ENCODE measurements around the gene GRIK4. TPM values are rescaled to one million over a fixed set of nuclear protein-coding genes. Genes with fewer than 3 reads are reported as not detected.
A peak's percentile ranks its signal among the peaks of the same experiment; 100 is the strongest.

GRIK4 gene
- total RNA-seq, 2 donors from 2014 or later: not detected

DNA sequence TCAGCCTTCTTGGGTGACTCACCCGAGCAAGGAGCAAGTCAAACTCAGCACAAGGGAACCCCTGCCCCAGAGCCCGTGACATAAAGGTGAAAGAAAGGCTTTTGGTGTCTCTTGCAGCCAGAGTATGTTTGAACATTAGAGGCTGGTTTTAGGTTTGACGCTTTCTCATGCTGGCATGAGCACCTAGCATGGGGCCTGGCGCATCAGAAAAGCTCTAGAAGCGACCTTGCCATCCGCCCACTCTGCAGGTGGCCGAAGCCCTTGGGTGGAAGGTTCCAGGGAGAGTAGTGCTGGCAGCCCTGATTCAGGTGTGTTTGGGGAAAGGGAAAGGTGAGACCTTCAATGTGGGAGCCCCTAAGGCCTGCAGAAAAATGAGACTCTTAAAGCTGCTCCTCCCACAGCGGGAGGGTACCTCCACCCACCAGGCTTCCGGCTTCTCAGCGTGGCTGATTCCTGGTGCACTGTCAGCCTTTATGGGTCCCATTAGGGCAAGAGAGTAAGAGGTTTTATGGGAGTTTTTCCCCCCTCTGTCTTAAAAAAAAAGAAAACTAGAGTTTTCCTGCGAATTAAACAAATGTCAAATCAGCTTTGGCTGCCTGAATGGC is 88.4 kb downstream of the GRIK4 start:
- H3K36me3 Mint-ChIP-seq (ENCODE audit: low read depth): no peaks in the 10 kb centered on the region
- no peaks in the 10 kb centered on the region for H3K9me3 Mint-ChIP-seq
- no peaks in the 10 kb centered on the region for H3K4me1 Mint-ChIP-seq
- peaks cover 14% of the 10 kb centered on the region for H3K27me3 Mint-ChIP-seq
- no peak overlapping the region for H3K27ac Mint-ChIP-seq
- H3K4me3 Mint-ChIP-seq: no peak overlapping the region
- ATAC-seq (replicated peaks): no peak

DNA sequence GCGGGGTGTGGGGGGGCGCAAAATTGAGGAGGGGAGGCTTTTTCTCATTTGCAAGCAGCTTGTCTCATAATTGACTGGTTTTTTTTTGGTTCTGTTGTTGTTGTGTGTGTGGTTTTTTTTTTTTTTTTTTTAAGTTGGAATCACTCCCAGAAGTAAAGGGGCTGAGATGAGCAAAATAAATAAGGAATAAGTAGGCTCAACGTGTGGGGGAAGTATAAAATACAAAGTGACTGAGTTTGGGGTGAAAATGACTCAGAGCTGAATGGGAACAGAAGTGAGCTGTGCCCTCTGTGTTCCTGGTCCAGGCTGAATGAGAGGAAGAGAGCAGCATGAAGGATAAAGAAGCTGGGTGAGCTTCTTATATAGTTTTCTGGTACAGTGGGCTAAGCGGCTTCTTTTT is 90.0 kb downstream of the GRIK4 start:
- H3K9me3 Mint-ChIP-seq: no peaks in the 10 kb centered on the region
- no peak overlapping the region for H3K27ac Mint-ChIP-seq
- H3K36me3 Mint-ChIP-seq (ENCODE audit: low read depth): no peaks in the 10 kb centered on the region
- peaks cover 11% of the 10 kb centered on the region for H3K27me3 Mint-ChIP-seq
- H3K4me1 Mint-ChIP-seq: no peaks in the 10 kb centered on the region
- H3K4me3 Mint-ChIP-seq: no peak overlapping the region
- ATAC-seq (replicated peaks): no peak

DNA sequence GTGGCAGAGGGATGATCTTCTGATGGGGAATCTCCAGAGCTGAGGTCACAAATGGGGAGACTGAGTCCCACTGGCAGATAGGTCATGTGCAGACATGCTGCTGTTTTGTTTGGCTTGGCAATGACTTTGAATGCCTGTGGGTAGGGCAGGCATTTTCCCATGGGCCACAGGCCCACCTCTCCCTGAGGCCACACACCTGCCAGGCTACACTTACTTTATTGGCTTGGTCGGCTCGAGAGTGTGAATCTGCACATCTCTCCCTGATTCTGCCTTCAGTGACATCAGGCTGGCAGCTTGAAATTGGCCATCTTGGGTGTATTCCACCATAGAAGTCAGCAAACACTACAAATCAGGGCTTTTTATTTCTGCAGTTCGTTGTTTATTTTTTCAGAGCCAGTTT is 91.5 kb downstream of the GRIK4 start:
- Mint-ChIP-seq H3K27me3 (peaks cover 13% of the 10 kb centered on the region), H3K9me3 (no peaks in the 10 kb centered on the region), H3K4me3 (no peak overlapping the region), H3K36me3 (ENCODE audit: low read depth) (no peaks in the 10 kb centered on the region), H3K27ac (no peak overlapping the region), H3K4me1 (no peaks in the 10 kb centered on the region)
- no peak for ATAC-seq (replicated peaks)

DNA sequence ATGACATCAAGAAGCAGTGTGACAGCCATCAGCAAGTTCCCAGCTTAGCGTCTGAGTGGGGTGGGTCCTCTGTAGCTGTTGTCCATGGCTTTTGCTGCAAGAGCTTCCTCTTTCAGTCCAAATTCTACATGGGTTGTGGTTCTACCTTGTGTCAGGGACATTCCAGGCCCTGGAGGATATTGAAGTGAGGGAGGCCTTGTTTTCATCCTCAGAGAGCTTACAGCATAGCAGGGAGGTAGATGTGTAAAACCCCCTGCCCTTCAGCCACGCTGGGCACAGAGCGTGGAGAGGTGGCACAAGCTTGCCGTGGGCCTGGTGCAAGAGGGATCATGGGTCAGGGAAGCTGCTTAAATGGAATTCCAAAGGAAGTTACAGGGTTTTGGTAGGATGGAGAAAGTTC is 93.9 kb downstream of the GRIK4 start:
- no peak for ATAC-seq (replicated peaks)
- no peaks in the 10 kb centered on the region for H3K36me3 Mint-ChIP-seq (ENCODE audit: low read depth)
- peaks cover 8% of the 10 kb centered on the region for H3K27me3 Mint-ChIP-seq
- H3K9me3 Mint-ChIP-seq: no peaks in the 10 kb centered on the region
- no peaks in the 10 kb centered on the region for H3K4me1 Mint-ChIP-seq
- no peak overlapping the region for H3K27ac Mint-ChIP-seq
- H3K4me3 Mint-ChIP-seq: no peak overlapping the region

DNA sequence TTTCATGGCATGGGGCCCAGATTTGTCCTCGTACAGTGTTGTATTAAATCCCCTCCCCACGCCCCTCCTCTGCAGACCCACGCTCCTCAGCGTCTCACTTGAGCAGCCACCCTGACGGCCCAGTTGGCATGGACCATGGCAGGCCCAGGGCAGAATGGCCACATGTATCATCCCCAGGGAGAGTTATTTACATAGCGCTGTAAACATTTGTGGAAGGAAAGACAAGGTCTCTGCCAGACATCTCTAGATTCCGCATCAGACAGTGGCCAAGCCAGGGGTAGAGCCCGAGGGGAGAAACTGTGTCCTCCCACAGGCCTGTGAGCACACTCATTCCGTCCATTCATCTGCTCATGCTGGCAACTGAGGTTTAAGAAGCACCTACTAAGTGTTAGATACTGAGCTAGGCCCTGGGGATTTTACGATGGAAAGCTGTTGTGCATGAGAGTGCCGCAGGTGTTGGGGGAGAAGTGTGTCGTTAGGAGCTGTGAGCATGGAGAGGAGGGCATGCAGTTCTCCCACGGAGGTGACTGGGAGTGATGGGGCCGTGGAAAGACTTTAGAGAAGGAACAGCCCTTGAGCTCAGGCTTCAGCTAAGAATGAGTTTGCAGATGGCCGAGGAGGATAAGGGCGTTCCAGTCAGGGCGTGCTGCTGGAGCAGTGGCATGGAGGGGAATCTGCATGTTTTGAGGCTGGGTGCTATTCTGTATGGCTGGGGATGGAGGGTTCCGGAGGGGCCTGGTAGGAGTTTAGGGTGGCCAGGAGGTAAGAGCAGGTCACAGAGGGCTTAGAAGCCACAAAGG is 94.9 kb downstream of the GRIK4 start:
- Mint-ChIP-seq H3K9me3 (no peaks in the 10 kb centered on the region), H3K27ac (no peak overlapping the region), H3K4me3 (no peak overlapping the region), H3K4me1 (no peaks in the 10 kb centered on the region), H3K36me3 (ENCODE audit: low read depth) (no peaks in the 10 kb centered on the region), H3K27me3 (peaks cover 8% of the 10 kb centered on the region)
- no peak for ATAC-seq (replicated peaks)

DNA sequence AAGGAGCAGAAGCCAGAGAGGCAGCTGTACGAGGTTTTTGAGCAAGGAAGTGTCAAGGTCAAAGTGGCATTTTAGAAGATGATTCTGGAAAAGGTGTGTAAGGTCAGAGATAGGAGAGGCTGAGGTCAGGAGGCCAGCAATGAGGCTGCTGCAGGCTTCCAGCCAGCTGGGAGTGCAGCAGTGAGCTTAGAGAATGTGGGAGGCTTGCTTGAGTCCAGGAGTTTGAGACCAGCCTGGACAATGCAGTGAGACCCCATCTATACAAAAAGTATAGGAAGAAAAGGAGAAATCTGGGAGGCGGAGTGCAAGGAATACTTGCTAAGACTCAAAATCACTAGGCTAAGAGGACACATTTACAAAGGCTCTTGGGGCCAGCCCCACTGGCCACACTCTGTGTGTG is 96.5 kb downstream of the GRIK4 start:
- Mint-ChIP-seq H3K4me1 (no peaks in the 10 kb centered on the region), H3K27ac (no peak overlapping the region), H3K4me3 (no peak overlapping the region), H3K9me3 (no peaks in the 10 kb centered on the region), H3K36me3 (ENCODE audit: low read depth) (no peaks in the 10 kb centered on the region), H3K27me3 (peaks cover 13% of the 10 kb centered on the region)
- no peak for ATAC-seq (replicated peaks)

DNA sequence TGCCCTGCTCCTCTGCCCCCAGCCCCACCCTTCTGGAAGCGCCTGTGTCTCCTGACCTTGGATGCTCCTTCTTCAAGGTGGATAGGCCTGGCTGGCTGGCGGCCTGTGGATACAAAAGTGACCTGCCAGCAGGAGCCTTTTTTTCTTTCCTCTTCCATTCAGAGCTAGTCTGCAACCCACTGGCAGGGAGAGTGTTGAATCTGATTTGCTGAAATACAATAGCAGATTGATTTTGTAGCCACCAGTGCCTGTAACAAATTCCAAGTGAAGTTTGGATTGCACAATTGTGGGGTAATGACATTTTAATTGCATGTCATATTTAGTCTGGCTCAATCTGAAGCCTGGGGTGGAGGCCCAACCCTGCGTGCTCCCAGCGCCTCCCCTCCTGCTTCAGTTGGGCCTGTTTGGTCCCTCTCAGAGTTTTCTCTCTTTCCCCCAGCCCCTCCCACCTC is 97.2 kb downstream of the GRIK4 start:
- no peak overlapping the region for H3K27ac Mint-ChIP-seq
- H3K27me3 Mint-ChIP-seq: peaks cover 13% of the 10 kb centered on the region
- ATAC-seq (replicated peaks): no peak
- H3K4me1 Mint-ChIP-seq: no peaks in the 10 kb centered on the region
- no peaks in the 10 kb centered on the region for H3K9me3 Mint-ChIP-seq
- H3K36me3 Mint-ChIP-seq (ENCODE audit: low read depth): no peaks in the 10 kb centered on the region
- no peak overlapping the region for H3K4me3 Mint-ChIP-seq

DNA sequence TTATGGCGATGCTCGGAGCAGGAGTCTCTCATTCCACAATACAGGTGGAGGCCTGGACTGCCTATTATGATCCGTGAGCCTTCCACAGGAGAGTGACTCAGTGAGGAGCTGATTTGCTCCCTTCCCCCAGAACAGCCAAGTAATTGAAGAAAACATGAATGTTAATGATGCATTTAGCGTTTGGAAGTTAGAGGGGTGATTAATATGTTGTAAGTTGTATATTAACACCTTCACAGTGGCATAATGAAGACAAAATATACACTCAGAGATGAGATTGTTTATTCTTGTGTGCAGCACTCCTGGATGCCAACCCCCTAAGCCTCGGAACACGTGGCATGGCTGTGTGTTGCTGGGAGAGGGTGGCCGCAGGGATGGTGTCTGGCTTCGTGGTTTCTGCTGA is 98.6 kb downstream of the GRIK4 start:
- no peaks in the 10 kb centered on the region for H3K36me3 Mint-ChIP-seq (ENCODE audit: low read depth)
- ATAC-seq (replicated peaks): no peak
- no peak overlapping the region for H3K4me3 Mint-ChIP-seq
- no peaks in the 10 kb centered on the region for H3K4me1 Mint-ChIP-seq
- H3K9me3 Mint-ChIP-seq: no peaks in the 10 kb centered on the region
- H3K27me3 Mint-ChIP-seq: peaks cover 18% of the 10 kb centered on the region
- H3K27ac Mint-ChIP-seq: no peak overlapping the region

DNA sequence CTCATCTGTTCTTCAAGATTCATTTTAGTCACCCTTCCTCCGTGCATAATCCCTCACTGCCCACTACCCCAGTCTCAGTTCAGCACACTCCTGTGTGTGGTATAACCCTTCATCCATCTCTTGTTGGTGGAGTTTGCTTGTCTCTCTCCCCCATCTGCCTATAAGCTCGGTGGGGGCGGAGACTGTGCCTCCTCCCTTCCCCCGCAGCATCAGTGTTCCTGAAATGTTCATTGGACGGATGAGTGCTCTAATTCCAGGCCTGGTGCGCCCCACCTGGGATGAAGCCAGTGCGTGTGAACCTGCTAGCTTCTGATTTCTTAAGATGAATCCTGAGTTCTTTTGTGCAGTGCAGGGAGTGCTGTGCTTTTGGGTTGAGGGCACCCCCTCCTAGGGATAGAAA is 100.0 kb downstream of the GRIK4 start:
- ATAC-seq (replicated peaks): no peak
- H3K4me1 Mint-ChIP-seq: no peaks in the 10 kb centered on the region
- no peak overlapping the region for H3K27ac Mint-ChIP-seq
- H3K36me3 Mint-ChIP-seq (ENCODE audit: low read depth): no peaks in the 10 kb centered on the region
- peaks cover 22% of the 10 kb centered on the region for H3K27me3 Mint-ChIP-seq
- H3K9me3 Mint-ChIP-seq: no peaks in the 10 kb centered on the region
- no peak overlapping the region for H3K4me3 Mint-ChIP-seq

DNA sequence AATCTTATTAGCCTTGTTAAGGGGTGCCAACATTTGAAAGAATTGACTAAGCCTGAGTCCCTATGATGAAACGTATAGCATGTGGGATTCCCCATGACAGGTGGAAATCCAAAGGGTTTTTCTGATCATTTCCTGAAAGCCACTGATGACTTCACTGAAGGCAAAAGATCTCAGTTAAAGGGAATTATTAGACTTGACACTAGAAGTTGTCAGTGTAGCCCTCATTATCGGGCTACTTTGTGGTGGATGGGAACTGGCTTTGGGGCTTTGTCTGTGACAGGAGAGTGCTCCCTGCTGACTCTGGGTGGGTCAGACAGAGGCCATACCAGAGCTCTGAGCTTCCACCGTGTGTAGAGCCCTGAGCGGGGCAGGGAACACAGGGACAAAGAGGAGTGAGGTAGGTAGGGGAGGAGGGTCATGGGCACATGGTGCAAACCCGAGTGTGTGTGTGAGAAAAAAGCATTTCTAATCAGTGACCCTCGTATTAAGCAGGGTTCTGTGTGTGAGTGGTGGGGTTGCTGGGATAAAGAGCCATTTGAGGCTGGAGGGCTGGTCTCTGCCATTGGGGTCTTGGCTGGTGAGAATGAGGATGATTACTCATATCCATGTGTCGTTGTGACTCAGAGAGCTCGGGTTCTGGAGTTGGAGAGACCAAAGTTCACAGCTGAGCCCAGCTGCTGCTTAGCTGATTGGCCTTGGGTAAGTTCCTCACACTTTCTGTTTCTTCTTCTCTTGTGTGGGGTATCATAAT is 101.1 kb downstream of the GRIK4 start:
- no peaks in the 10 kb centered on the region for H3K36me3 Mint-ChIP-seq (ENCODE audit: low read depth)
- no peaks in the 10 kb centered on the region for H3K4me1 Mint-ChIP-seq
- peak overlapping the region; percentile 55 for H3K27ac Mint-ChIP-seq
- H3K27me3 Mint-ChIP-seq: peaks cover 18% of the 10 kb centered on the region
- peaks cover 3% of the 10 kb centered on the region for H3K9me3 Mint-ChIP-seq
- no peak overlapping the region for H3K4me3 Mint-ChIP-seq
- ATAC-seq (replicated peaks): peak; percentile 53

DNA sequence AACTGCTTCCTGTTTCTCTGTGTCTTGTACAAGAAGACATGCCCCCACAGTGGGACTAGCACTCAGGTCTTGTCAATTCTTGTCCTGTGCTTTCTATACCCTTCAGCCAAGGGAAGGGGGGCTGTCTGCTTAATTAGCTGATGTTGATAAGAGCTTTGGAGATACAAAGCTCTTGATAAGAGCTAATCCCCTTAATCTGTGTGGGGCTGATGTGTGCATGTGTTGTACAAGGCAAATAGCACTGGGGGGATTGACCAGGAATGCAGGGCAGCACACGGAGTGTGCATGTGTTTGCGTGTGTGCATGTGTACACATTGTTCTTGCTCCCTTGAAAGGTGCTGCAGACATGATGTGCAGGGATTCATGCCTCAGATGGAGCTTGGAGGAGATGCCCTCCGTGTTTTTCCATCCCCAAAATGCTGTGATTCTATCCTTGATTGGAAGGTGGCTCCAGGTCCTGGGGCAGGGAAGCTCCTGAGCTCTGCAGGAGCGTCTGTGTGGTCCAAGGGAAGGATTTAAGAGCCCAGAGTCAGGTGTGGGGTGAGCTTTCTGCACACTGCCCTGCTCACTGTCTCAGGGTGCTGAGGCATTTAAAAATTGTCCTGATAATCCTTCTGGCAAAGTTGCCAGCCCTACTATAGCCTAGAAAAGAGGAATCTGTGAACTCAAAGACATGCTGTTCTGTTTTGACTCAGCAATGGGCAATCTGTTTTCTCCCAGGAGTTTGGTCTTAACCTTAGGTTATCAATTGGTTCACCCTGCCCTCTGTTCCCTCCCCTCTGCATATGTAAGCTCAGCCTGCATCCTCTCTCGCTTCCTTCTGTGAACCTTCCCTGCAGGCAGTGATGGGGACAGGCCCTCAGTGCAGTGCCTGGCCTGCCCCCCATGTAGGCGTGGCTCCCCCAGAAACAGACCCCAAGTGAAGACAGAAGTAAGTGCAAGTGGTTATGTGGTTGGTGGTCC is 102.0 kb downstream of the GRIK4 start:
- no peak overlapping the region for H3K27ac Mint-ChIP-seq

DNA sequence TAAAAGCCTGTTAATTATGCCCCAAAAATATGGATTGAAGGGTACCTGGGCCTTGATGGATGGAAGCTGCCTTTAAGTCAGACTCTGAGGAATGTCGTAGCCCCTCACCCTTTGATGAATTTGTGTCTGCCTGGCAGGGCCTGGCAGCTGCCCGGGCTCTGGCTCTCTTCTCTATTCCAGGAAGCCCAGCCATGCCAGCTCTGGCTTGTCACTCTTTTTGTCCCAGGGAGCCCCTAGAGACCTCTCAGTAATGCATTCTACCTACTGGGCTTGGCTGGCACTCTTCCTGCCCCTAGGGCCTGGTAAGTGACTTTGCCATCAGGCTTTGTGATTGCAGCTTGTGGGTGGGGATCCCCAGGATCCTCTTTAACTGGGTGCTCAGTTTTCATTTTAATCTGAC is 103.8 kb downstream of the GRIK4 start:
- peaks cover 18% of the 10 kb centered on the region for H3K27me3 Mint-ChIP-seq
- no peaks in the 10 kb centered on the region for H3K4me1 Mint-ChIP-seq
- H3K36me3 Mint-ChIP-seq (ENCODE audit: low read depth): no peaks in the 10 kb centered on the region
- no peak overlapping the region for H3K27ac Mint-ChIP-seq
- no peak for ATAC-seq (replicated peaks)
- H3K4me3 Mint-ChIP-seq: no peak overlapping the region
- peaks cover 11% of the 10 kb centered on the region for H3K9me3 Mint-ChIP-seq

More for the DNA sequence above, 102.0 kb downstream of the GRIK4 start:
- H3K27me3 Mint-ChIP-seq: peaks cover 18% of the 10 kb centered on the region
- no peak for ATAC-seq (replicated peaks)
- H3K36me3 Mint-ChIP-seq (ENCODE audit: low read depth): no peaks in the 10 kb centered on the region
- no peaks in the 10 kb centered on the region for H3K4me1 Mint-ChIP-seq
- peaks cover 11% of the 10 kb centered on the region for H3K9me3 Mint-ChIP-seq
- H3K4me3 Mint-ChIP-seq: no peak overlapping the region

DNA sequence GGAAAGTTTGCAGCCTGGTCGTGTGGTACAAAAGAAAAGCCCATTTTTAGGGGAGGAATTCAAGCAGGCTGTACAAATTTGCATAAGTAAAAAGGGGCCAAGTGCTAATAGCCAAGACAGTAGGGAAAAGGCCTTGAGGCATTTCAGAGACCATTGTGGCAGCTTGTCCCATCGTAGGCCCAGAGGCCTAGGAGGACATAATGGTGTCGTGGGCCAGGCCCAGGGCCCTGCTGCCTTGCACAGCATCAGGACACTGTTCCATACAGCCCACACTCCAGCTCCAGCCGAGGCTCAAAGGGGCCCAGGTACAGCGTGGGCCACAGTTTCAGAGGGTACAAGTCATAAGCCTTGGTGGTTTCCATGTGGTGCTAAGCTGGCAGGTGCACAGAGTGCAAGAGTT is 106.9 kb downstream of the GRIK4 start:
- ATAC-seq (replicated peaks): no peak
- H3K9me3 Mint-ChIP-seq: peaks cover 11% of the 10 kb centered on the region
- H3K4me3 Mint-ChIP-seq: no peak overlapping the region
- peaks cover 11% of the 10 kb centered on the region for H3K27me3 Mint-ChIP-seq
- H3K36me3 Mint-ChIP-seq (ENCODE audit: low read depth): no peaks in the 10 kb centered on the region
- H3K27ac Mint-ChIP-seq: no peak overlapping the region
- no peaks in the 10 kb centered on the region for H3K4me1 Mint-ChIP-seq

All from activated T-helper 17 cell treated with anti-CD3 and anti-CD28 coated beads, Interleukin-2, amount 50 U/mL, for 72 hours (primary cell).